Liver (tissue), 3 donors: ENCODE data around the gene HTR1E.

Experiments
- SP1 ChIP-seq: IDR thresholded peaks from 2 replicates; pipeline ENCODE4 v1.6.1; 2018; ENCODE audit warnings: antibody characterized with exemption, mild to moderate bottlenecking
- TF ChIP-seq, protein P1 (sequence below): fragments of 150-350 bp; IDR thresholded peaks from 2 replicates; pipeline ENCODE4 v1.5.1; 2017; ENCODE audit warnings: improper control_type of control experiment, low read depth, low read length; ENCODE audit not compliant: missing input control
- donor health status: healthy.
- donor health status: healthy.

DNA sequence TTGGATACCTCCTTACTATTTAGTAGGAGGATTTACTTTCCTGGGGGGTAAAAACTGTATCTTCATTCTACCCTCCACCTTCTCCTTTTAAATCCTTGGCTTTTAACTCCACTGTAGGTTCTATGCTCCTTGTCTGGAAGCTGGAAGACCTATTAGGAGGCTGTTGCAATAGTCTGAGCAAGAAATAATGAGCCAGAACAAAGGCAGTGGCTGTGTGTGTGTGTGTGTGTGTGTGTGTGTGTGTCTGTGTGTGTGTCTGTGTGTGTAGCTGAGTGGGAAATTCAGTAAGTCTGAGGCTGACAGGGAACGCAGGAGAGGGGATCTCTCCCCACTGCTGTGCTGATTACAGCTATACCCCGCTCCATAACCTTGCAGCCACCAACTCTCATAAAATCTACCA, 35.8 kb downstream of the HTR1E start:
- TF ChIP-seq, protein P1, sequence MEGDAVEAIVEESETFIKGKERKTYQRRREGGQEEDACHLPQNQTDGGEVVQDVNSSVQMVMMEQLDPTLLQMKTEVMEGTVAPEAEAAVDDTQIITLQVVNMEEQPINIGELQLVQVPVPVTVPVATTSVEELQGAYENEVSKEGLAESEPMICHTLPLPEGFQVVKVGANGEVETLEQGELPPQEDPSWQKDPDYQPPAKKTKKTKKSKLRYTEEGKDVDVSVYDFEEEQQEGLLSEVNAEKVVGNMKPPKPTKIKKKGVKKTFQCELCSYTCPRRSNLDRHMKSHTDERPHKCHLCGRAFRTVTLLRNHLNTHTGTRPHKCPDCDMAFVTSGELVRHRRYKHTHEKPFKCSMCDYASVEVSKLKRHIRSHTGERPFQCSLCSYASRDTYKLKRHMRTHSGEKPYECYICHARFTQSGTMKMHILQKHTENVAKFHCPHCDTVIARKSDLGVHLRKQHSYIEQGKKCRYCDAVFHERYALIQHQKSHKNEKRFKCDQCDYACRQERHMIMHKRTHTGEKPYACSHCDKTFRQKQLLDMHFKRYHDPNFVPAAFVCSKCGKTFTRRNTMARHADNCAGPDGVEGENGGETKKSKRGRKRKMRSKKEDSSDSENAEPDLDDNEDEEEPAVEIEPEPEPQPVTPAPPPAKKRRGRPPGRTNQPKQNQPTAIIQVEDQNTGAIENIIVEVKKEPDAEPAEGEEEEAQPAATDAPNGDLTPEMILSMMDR: no peak
- TF ChIP-seq SP1: no peak
